GM12878 (cell line): ENCODE measurements around the gene CDC42BPB. TPM values are rescaled to one million over a fixed set of nuclear protein-coding genes. Genes with fewer than 3 reads are reported as not detected.

Source experiments
- ATAC-seq: fragments of 200-7000 bp; cut with Tn5 transposase; 3 replicates; pipeline ENCODE4 v1.9.1; 2020; ENCODE audit warnings: mild to moderate bottlenecking, moderate library complexity
- BruUV-seq: library from RNA; stranded (reverse); fragments of 400-500 nt; replicated peaks from 2 replicates; lab custom pipeline; 2021; lab: Mats Ljungman, UMichigan
- CTCF ChIA-PET: fragments of 300-600 bp; sonication (Branson Sonifier 250); formaldehyde crosslinking; extraction: SDS; loops from one replicate; lab custom pipeline; 2021; ENCODE audit warnings: inconsistent platforms; lab: Yijun Ruan, JAX
- POLR2A ChIA-PET: fragments of 350-600 bp; formaldehyde crosslinking; extraction: SDS; loops from one replicate; lab custom pipeline; 2021; ENCODE audit warnings: inconsistent platforms; lab: Charles Lee
- RAD21 ChIA-PET: fragments of 300-600 bp; sonication (Branson Sonifier 250); formaldehyde crosslinking; loops from one replicate; lab custom pipeline; 2023; ENCODE audit warnings: antibody characterized with exemption; ENCODE audit not compliant: unreplicated experiment; lab: Charles Lee
- SMC1A ChIA-PET: fragments of 300-600 bp; sonication (Branson Sonifier 250); formaldehyde crosslinking; loops from one replicate; lab custom pipeline; 2023; ENCODE audit not compliant: unreplicated experiment, uncharacterized antibody; lab: Charles Lee
- DNase-seq: peaks from one replicate; pipeline ENCODE4 v3.0.0-alpha.2; 2011; ENCODE audit warnings: low read depth, low spot score
- FAIRE-seq: peaks from 3 replicates; lab custom pipeline; 2011; peaks lifted over from hg19 to GRCh38; lab: Jason Lieb, UNC
- H2AFZ ChIP-seq: 2 replicates; pipeline ENCODE4 v1.6.0; 2011; ENCODE audit warnings: low read depth, low read length, control low read depth; ENCODE audit not compliant: control insufficient read depth
- H3K27ac ChIP-seq: 2 replicates; pipeline ENCODE4 v1.5.1; 2011; ENCODE audit warnings: control low read depth; ENCODE audit not compliant: control insufficient read depth, insufficient read depth
- H3K27me3 ChIP-seq, 2 experiments: replicated peaks in 1 of 2; 2 replicates each; pipeline versions ENCODE4 v1.6.0 to v1.6.1; 2011; ENCODE audit warnings: low read length in 1 of 2; ENCODE audit not compliant: control insufficient read depth in 2 of 2, insufficient read depth in 2 of 2
- H3K36me3 ChIP-seq, 2 experiments: 2 replicates each; pipeline ENCODE4 v1.5.1; 2011; ENCODE audit warnings: low read length in 1 of 2; ENCODE audit not compliant: control insufficient read depth in 2 of 2, insufficient read depth in 2 of 2
- H3K4me1 ChIP-seq: 2 replicates; pipeline ENCODE4 v1.6.1; 2011; ENCODE audit warnings: mild to moderate bottlenecking, low read length, moderate library complexity, mixed read lengths; ENCODE audit not compliant: control insufficient read depth, insufficient read depth
- H3K4me2 ChIP-seq: 2 replicates; pipeline ENCODE4 v1.6.0; 2011; ENCODE audit warnings: control low read depth; ENCODE audit not compliant: control insufficient read depth, insufficient read depth
- H3K4me3 ChIP-seq: fragments of 200-600 bp; sonication (generic); 2 replicates; pipeline ENCODE4 v1.5.1; 2016
- H3K79me2 ChIP-seq: 2 replicates; pipeline ENCODE4 v1.6.0; 2011; ENCODE audit warnings: low read length; ENCODE audit not compliant: control insufficient read depth, insufficient read depth
- H3K9ac ChIP-seq: 2 replicates; pipeline ENCODE4 v1.8.0; 2011; ENCODE audit warnings: low read length, control low read depth, mixed read lengths; ENCODE audit not compliant: control insufficient read depth, insufficient read depth
- H3K9me3 ChIP-seq: replicated peaks from 3 replicates; pipeline ENCODE4 v1.5.1; 2011; ENCODE audit warnings: mild to moderate bottlenecking, low read length; ENCODE audit not compliant: control insufficient read depth, insufficient read depth
- H4K20me1 ChIP-seq: 2 replicates; pipeline ENCODE4 v1.6.0; 2011; ENCODE audit not compliant: control insufficient read depth, insufficient read depth
- MXI1 ChIP-seq: fragments of 150-350 bp; IDR thresholded peaks from 2 replicates; pipeline ENCODE4 v1.6.1; 2011; ENCODE audit warnings: low read depth, mild to moderate bottlenecking, inconsistent platforms, low read length, improper control_type of control experiment
- NBN ChIP-seq: fragments of 450-650 bp; IDR thresholded peaks from 2 replicates; pipeline ENCODE4 v1.6.1; 2016
- NR2C1 ChIP-seq: fragments of 450-650 bp; IDR thresholded peaks from 2 replicates; pipeline ENCODE4 v1.6.1; 2017; ENCODE audit warnings: antibody characterized with exemption, mild to moderate bottlenecking, moderate library complexity
- WGBS: methylation state at CpG from one replicate; pipeline ENCODE4 v1.1.6; 2016; ENCODE audit warnings: low lambda C conversion rate; ENCODE audit not compliant: insufficient replicate concordance, insufficient coverage; ENCODE audit errors: missing lambda C conversion rate; 5-methylcytosine and 5-hydroxymethylcytosine counted together
- in situ Hi-C: fragments of 300-500 bp; cut with MboI; formaldehyde crosslinking; loops from 9 replicates; pipeline ENCODE4 v1.14.3; 2018; ENCODE audit warnings: mixed read lengths
- intact Hi-C: fragments of 100-400 bp; cut with micrococcal nuclease; formaldehyde crosslinking; loops from one replicate; pipeline ENCODE4 v1.14.2; 2022; ENCODE audit not compliant: unreplicated experiment
- polyA plus RNA-seq, 11 experiments: library from polyadenylated mRNA; depleted of rRNA in 4 of 11; unstranded in 6 of 11; stranded (reverse) in 5 of 11; fragments of >200 nt; fragmentation: Nextera tagmentation in 4 of 11; fragmentation: Illumina TruSeq in 1 of 11; extraction: Ambion mirVana in 4 of 11; extraction: Trizol in 1 of 11; gene quantifications; 1 replicate in 1 of 11; 2 replicates in 10 of 11; pipeline versions ENCODE4 v1.2.1 to v1.2.3, GENCODE V29; 2011 to 2016; ENCODE audit warnings: inconsistent platforms in 2 of 11, missing spikeins in 2 of 11, low read depth in 1 of 11
- total RNA-seq, 4 experiments: library from RNA; depleted of rRNA in 3 of 4; stranded (reverse); fragments of >200 nt in 3 of 4; fragmentation: Illumina TruSeq in 1 of 4; extraction: Trizol in 1 of 4; gene quantifications; 2 replicates each; pipeline versions ENCODE4 v1.2.1 to v1.2.3, GENCODE V29; 2013 to 2021
- TF ChIP-seq, protein P1 (sequence below): fragments of 450-650 bp; conservative IDR thresholded peaks from 2 replicates; pipeline ENCODE4 v1.6.1; 2017; ENCODE audit warnings: mild to moderate bottlenecking, moderate library complexity
- TF ChIP-seq, protein P2 (sequence below): fragments of 450-650 bp; IDR thresholded peaks from 2 replicates; pipeline ENCODE4 v1.6.1; 2016; ENCODE audit warnings: mild to moderate bottlenecking
- TF ChIP-seq, protein P3 (sequence below), 3 experiments: IDR thresholded peaks in 2 of 3; conservative IDR thresholded peaks in 1 of 3; 2 replicates each; pipeline ENCODE4 v1.5.1; 2011; ENCODE audit warnings: low read depth in 3 of 3, low read length in 3 of 3, mild to moderate bottlenecking in 3 of 3, control low read depth in 2 of 3, moderate library complexity in 2 of 3, inconsistent platforms in 1 of 3, mixed read lengths in 1 of 3; ENCODE audit not compliant: control insufficient read depth in 2 of 3, insufficient read depth in 1 of 3; ENCODE audit errors: extremely low read depth in 1 of 3

The CDC42BPB gene
- total and polyA plus RNA-seq, 10 of the 15 experiments (the other 5 are each of a cell fraction or from before 2014, with no cell fraction given): 0.42 to 22.1 (median 13.3) TPM

GRCh38 chr14:103085106-103086091 lies 28.1 kb upstream of the CDC42BPB start:
- ChIA-PET CTCF (interaction anchor here (0.6 kb wide), 1 partner anchor 1753 kb away, joined by 3 read pairs; no protein-coding TSS in a partner anchor), SMC1A (no interaction called here), POLR2A (interaction anchor here (0.6 kb wide), 1 partner anchor 211 kb away, joined by 3 read pairs; no protein-coding TSS in a partner anchor), RAD21 (no interaction called here)
- TF ChIP-seq, protein P1, sequence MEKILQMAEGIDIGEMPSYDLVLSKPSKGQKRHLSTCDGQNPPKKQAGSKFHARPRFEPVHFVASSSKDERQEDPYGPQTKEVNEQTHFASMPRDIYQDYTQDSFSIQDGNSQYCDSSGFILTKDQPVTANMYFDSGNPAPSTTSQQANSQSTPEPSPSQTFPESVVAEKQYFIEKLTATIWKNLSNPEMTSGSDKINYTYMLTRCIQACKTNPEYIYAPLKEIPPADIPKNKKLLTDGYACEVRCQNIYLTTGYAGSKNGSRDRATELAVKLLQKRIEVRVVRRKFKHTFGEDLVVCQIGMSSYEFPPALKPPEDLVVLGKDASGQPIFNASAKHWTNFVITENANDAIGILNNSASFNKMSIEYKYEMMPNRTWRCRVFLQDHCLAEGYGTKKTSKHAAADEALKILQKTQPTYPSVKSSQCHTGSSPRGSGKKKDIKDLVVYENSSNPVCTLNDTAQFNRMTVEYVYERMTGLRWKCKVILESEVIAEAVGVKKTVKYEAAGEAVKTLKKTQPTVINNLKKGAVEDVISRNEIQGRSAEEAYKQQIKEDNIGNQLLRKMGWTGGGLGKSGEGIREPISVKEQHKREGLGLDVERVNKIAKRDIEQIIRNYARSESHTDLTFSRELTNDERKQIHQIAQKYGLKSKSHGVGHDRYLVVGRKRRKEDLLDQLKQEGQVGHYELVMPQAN: no peak
- no peak for TF ChIP-seq NR2C1
- TF ChIP-seq MXI1: no peak
- no peak for TF ChIP-seq NBN
- TF ChIP-seq, protein P2, sequence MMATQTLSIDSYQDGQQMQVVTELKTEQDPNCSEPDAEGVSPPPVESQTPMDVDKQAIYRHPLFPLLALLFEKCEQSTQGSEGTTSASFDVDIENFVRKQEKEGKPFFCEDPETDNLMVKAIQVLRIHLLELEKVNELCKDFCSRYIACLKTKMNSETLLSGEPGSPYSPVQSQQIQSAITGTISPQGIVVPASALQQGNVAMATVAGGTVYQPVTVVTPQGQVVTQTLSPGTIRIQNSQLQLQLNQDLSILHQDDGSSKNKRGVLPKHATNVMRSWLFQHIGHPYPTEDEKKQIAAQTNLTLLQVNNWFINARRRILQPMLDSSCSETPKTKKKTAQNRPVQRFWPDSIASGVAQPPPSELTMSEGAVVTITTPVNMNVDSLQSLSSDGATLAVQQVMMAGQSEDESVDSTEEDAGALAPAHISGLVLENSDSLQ: no peak
- TF ChIP-seq, protein P3, sequence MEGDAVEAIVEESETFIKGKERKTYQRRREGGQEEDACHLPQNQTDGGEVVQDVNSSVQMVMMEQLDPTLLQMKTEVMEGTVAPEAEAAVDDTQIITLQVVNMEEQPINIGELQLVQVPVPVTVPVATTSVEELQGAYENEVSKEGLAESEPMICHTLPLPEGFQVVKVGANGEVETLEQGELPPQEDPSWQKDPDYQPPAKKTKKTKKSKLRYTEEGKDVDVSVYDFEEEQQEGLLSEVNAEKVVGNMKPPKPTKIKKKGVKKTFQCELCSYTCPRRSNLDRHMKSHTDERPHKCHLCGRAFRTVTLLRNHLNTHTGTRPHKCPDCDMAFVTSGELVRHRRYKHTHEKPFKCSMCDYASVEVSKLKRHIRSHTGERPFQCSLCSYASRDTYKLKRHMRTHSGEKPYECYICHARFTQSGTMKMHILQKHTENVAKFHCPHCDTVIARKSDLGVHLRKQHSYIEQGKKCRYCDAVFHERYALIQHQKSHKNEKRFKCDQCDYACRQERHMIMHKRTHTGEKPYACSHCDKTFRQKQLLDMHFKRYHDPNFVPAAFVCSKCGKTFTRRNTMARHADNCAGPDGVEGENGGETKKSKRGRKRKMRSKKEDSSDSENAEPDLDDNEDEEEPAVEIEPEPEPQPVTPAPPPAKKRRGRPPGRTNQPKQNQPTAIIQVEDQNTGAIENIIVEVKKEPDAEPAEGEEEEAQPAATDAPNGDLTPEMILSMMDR (IDR thresholded peaks at IDR 0.05 in 2 of 3, conservative IDR thresholded peaks at IDR 0.05 in 1 of 3; ENCODE audit: control insufficient read depth in 2 of 3, extremely low read depth in 1 of 3, insufficient read depth in 1 of 3, low read depth in 3 of 3, low read length in 3 of 3): peak in 2 of 3 experiments; percentile 18 to 24; a peak in 2 of 6 replicates
- Histone ChIP-seq H3K9ac (no peak overlapping the region), H3K4me1 (no peaks in the 10 kb centered on the region), H3K36me3 (no peaks in the 10 kb centered on the region), H3K4me2 (no peak overlapping the region), H2AFZ (no peak overlapping the region), H3K27ac (no peak overlapping the region), H3K79me2 (no peaks in the 10 kb centered on the region), H4K20me1 (no peaks in the 10 kb centered on the region), H3K27me3 (peaks cover 0 to 2% of the 10 kb centered on the region in 2 experiments; a peak in 2 of 4 replicates), H3K9me3 (no peaks in the 10 kb centered on the region), H3K4me3 (no peak overlapping the region)
- in situ Hi-C loops (no loop called here), intact Hi-C loops (no loop called here)
- DNase-seq (no peak), FAIRE-seq (no peak), ATAC-seq (peak; percentile 29; the same call in 1 of the 3 replicates)
- BruUV-seq: no TSS peak
- WGBS: 26% methylated on average over 20 of the region's 24 CpGs
